Breast epithelium (tissue), 4 donors: Measurements from ENCODE around the gene FAN1. TPM values are rescaled to one million over a fixed set of nuclear protein-coding genes. Genes with fewer than 3 reads are reported as not detected.
"Not testable (repeated sequence)": the region's sequence is repeated elsewhere in the genome, so short reads cannot be mapped to it uniquely, and the experiment has no call there.

Experiments
- DNase-seq, 2 donors: peaks; one replicate each; pipeline ENCODE4 v3.0.0-alpha.2; 2019; ENCODE audit warnings: low spot score in 2 of 2
- H3K27ac ChIP-seq, 2 donors: fragments of 200-600 bp; sonication (generic) in 1 of 2; one replicate each; pipeline ENCODE4 v1.5.1; 2016 to 2019; ENCODE audit warnings: mild to moderate bottlenecking in 1 of 2
- H3K27me3 ChIP-seq, 2 donors: fragments of 200-600 bp; sonication (generic) in 1 of 2; one replicate each; pipeline versions ENCODE4 v1.5.1 to v1.6.0; 2017 to 2019; ENCODE audit warnings: control low read depth in 1 of 2, mild to moderate bottlenecking in 1 of 2
- H3K36me3 ChIP-seq: fragments of 200-600 bp; one replicate; pipeline ENCODE4 v1.5.1; 2019
- H3K4me1 ChIP-seq, 2 donors: fragments of 200-600 bp; sonication (generic); one replicate each; pipeline ENCODE4 v1.5.1; 2016 to 2019; ENCODE audit warnings: control low read depth in 1 of 2
- H3K4me3 ChIP-seq, 3 donors: fragments of 200-600 bp; sonication (generic); 1 replicate in 2 of 3; 2 replicates in 1 of 3; pipeline ENCODE4 v1.5.1; 2016 to 2019; ENCODE audit warnings: mild to moderate bottlenecking in 3 of 3, moderate library complexity in 2 of 3
- H3K9me3 ChIP-seq, 2 donors: fragments of 200-600 bp; sonication (generic) in 1 of 2; one replicate each; pipeline ENCODE4 v1.5.1; 2016 to 2019; ENCODE audit warnings: control low read depth in 1 of 2
- CTCF ChIP-seq, 3 donors: fragments of 450-650 bp; IDR thresholded peaks; one replicate each; pipeline ENCODE4 v1.5.1; 2016 to 2017; ENCODE audit warnings: antibody characterized with exemption in 3 of 3, mild to moderate bottlenecking in 3 of 3, moderate library complexity in 3 of 3
- POLR2A ChIP-seq: fragments of 450-650 bp; IDR thresholded peaks from one replicate; pipeline ENCODE4 v1.6.1; 2016; ENCODE audit warnings: antibody characterized with exemption, mild to moderate bottlenecking, moderate library complexity
- POLR2AphosphoS5 ChIP-seq, 3 donors: sonication (generic); formaldehyde crosslinking; IDR thresholded peaks; one replicate each; pipeline ENCODE4 v1.6.1; 2017; ENCODE audit warnings: antibody characterized with exemption in 3 of 3
- intact Hi-C: fragments of 100-400 bp; cut with DNase I; formaldehyde crosslinking; loops from one replicate; pipeline ENCODE4 v1.15.1; 2023; ENCODE audit warnings: low total_unique reads
- total RNA-seq, 3 donors: library from RNA; depleted of rRNA; stranded (reverse); fragments of >200 nt; gene quantifications; one replicate each; pipeline ENCODE4 v1.1.0, GENCODE V29; 2016

Gene FAN1
- total RNA-seq, 3 donors from 2014 or later: 13.1 to 20.9 (median 15.4) TPM

GRCh38 chr15:30877070-30877469 lies 26.6 kb upstream of the FAN1 start:
- H3K27ac ChIP-seq: no peak overlapping the region
- no peaks in the 10 kb centered on the region for H3K27me3 ChIP-seq
- intact Hi-C loops: no loop called here
- H3K4me1 ChIP-seq: no peaks in the 10 kb centered on the region
- no peaks in the 10 kb centered on the region for H3K36me3 ChIP-seq
- TF ChIP-seq POLR2AphosphoS5 (IDR thresholded peaks at IDR 0.05) (no peak), POLR2A (no peak), CTCF (IDR thresholded peaks at IDR 0.05) (no peak)
- H3K4me3 ChIP-seq: no peak overlapping the region
- no peaks in the 10 kb centered on the region for H3K9me3 ChIP-seq
- DNase-seq: no peak

GRCh38 chr15:30878515-30878914 lies 25.2 kb upstream of the FAN1 start:
- TF ChIP-seq POLR2AphosphoS5 (IDR thresholded peaks at IDR 0.05) (no peak), CTCF (IDR thresholded peaks at IDR 0.05) (no peak), POLR2A (no peak)
- H3K4me3 ChIP-seq: no peak overlapping the region
- intact Hi-C loops: no loop called here
- H3K9me3 ChIP-seq: no peaks in the 10 kb centered on the region
- H3K36me3 ChIP-seq: no peaks in the 10 kb centered on the region
- no peak for DNase-seq
- no peaks in the 10 kb centered on the region for H3K4me1 ChIP-seq
- H3K27me3 ChIP-seq: no peaks in the 10 kb centered on the region
- no peak overlapping the region for H3K27ac ChIP-seq

- intact Hi-C loops: no loop called here
- no peaks in the 10 kb centered on the region for H3K4me1 ChIP-seq
- H3K27me3 ChIP-seq: no peaks in the 10 kb centered on the region
- no peak for DNase-seq
- no peak for TF ChIP-seq POLR2A
- TF ChIP-seq CTCF (IDR thresholded peaks at IDR 0.05): no peak
- no peak for TF ChIP-seq POLR2AphosphoS5 (IDR thresholded peaks at IDR 0.05)
- H3K9me3 ChIP-seq: no peaks in the 10 kb centered on the region
- no peak overlapping the region for H3K27ac ChIP-seq
- H3K4me3 ChIP-seq: no peak overlapping the region
- H3K36me3 ChIP-seq: no peaks in the 10 kb centered on the region
Observed at GRCh38 chr15:30882849-30883433, 20.8 kb upstream of the FAN1 start.

- H3K4me1 ChIP-seq, DNase-seq, H3K36me3 ChIP-seq, H3K9me3 ChIP-seq, H3K27me3 ChIP-seq, intact Hi-C loops, H3K4me3 ChIP-seq, H3K27ac ChIP-seq: not testable (repeated sequence)
Observed at GRCh38 chr15:30883666-30884065, 20.0 kb upstream of the FAN1 start.

GRCh38 chr15:30885814-30886213 lies 17.9 kb upstream of the FAN1 start:
- no peak overlapping the region for H3K27ac ChIP-seq
- intact Hi-C loops: no loop called here
- H3K27me3 ChIP-seq: no peaks in the 10 kb centered on the region
- no peak for DNase-seq
- no peaks in the 10 kb centered on the region for H3K4me1 ChIP-seq
- no peaks in the 10 kb centered on the region for H3K9me3 ChIP-seq
- TF ChIP-seq POLR2AphosphoS5 (IDR thresholded peaks at IDR 0.05): no peak
- no peak for TF ChIP-seq POLR2A
- TF ChIP-seq CTCF (IDR thresholded peaks at IDR 0.05): no peak
- no peak overlapping the region for H3K4me3 ChIP-seq
- no peaks in the 10 kb centered on the region for H3K36me3 ChIP-seq

GRCh38 chr15:30889196-30889595 lies 14.5 kb upstream of the FAN1 start:
- Histone ChIP-seq H3K27me3 (no peaks in the 10 kb centered on the region), H3K4me1 (no peaks in the 10 kb centered on the region), H3K36me3 (no peaks in the 10 kb centered on the region), H3K27ac (no peak overlapping the region), H3K9me3 (no peaks in the 10 kb centered on the region), H3K4me3 (no peak overlapping the region)
- TF ChIP-seq POLR2AphosphoS5 (IDR thresholded peaks at IDR 0.05) (no peak), CTCF (IDR thresholded peaks at IDR 0.05) (no peak), POLR2A (no peak)
- no peak for DNase-seq
- intact Hi-C loops: no loop called here
